GM21717 (cell line): ENCODE measurements around the gene ETV4.
"Not testable (repeated sequence)": the region's sequence is repeated elsewhere in the genome, so short reads cannot be mapped to it uniquely, and the experiment has no call there.

Experiments used
- ATAC-seq: cut with Tn5 transposase; IDR thresholded peaks from one replicate; pipeline ENCODE4 v1.9.1; 2021; ENCODE audit warnings: mild to moderate bottlenecking, moderate library complexity; ENCODE audit not compliant: unreplicated experiment

Gene ETV4

DNA sequence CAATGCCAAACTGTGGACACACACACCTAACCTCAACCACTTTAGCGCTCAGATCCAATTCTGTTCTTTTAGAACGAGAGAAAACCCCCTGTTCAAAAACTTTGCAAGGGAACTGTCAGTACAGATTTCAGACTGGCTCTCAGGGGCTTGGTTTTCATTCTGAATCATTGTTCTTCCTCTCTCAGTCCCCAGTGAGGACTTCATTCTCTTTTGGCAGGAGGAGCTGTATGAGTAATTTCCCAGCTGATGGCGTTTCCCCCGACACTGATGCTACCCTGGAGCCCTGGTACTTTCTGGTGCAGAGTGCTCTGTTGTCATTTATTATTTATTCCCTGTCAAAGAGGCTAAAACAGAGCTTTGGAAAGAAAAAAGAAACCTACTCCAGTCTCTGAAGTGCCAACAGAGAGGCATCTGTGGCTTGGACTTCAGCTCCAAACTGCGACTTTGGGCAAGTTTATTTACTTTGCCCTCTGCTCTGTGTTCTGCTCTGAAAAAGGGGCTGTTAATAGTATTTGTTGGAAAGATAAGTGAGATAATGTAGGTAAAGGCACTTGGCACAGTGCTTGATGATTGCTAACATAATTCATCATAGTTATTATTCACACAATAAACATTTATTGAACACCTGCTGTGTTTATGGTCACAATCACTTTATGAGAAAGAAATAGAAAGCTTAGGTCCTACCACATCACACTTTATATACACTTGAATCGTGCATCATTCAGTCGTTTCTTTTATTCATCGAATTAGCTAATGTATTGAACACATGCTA lies 28.3 kb downstream of the ETV4 start:
- peak; percentile 61 for ATAC-seq

GRCh38 chr17:43517161-43517560 lies 29.0 kb downstream of the ETV4 start:
- peak; percentile 12 for ATAC-seq

DNA sequence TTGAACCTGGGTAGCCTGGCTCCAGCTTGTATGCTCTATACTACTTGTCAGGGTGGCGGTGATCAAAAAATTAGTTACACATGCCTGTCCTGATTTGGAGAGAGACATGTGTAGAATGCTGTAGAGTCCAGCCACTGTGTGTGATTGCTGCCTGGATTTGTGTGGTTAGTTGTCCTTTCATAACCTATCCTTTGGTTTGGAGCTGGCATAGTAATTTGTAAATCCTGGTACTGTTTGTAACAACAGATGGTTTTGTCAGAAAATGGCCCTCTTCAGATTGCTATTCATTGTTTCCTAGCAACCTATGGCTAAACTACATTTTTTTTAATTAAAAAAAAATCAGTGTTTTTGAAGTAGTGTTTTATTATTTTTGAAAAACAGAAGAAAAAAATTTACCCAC lies 30.5 kb downstream of the ETV4 start:
- ATAC-seq: no peak

- ATAC-seq: not testable (repeated sequence)
Observed at GRCh38 chr17:43511199-43511598, 34.9 kb downstream of the ETV4 start.

DNA sequence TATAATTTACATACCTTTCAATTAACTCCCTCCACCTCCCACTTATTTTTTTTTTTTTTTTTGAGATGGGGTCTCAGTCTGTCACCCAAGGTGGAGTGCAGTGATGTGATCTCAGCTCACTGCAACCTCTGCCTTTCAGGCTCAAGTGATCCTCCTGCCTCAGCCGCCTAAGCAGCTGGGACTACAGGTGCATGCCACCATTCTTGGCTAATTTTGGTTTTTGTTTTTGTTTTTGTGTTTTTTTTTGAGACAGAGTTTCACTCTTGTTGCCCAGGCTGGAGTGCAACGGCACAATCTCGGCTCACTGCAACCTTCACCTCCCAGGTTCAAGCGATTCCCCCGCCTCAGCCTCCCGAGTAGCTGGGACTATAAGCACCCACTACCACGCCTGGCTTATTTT lies 36.7 kb downstream of the ETV4 start:
- not testable (repeated sequence) for ATAC-seq

- no peak for ATAC-seq
Observed at GRCh38 chr17:43490621-43491020, 55.5 kb downstream of the ETV4 start.

- peak; percentile 83 for ATAC-seq
Observed at GRCh38 chr17:43483674-43484551, 62.2 kb downstream of the ETV4 start, which contains the start of gene DHX8. TSS of gene DHX8 (plus strand) at chr17:43483975. CDS start at chr17:43484038, 63 bp downstream.

GRCh38 chr17:43482103-43483012 lies 63.8 kb downstream of the ETV4 start:
- ATAC-seq: no peak

- no peak for ATAC-seq
Observed at GRCh38 chr17:43479948-43480347, 66.2 kb downstream of the ETV4 start.
